ENCODE measurements around the gene KCNS3.

Gene KCNS3

DNA sequence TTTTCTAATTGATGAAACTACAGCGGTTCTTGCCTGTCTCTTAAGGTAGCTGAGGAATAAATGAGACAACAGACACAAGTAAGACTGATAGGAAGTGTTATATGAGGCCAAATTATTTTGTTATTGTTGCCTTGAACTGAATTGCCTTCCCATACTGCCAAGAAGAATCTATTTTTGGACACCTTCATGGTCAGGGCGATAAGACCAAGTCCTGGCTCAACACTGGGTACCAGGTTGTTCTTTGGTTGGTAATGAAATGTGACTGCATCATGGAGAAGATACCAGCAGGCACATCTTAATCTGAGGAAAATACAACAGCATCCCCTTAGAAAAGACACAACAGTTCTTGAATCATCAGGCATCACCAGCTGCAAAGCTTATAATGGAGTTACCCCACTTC, 38.5 kb upstream of the KCNS3 start:
- H2BK5ac ChIP-seq (ENCODE audit: low read depth, low read length, poor library complexity, severe bottlenecking): no peak overlapping the region
- no peaks in the 10 kb centered on the region for H3K79me1 ChIP-seq (replicated peaks; ENCODE audit: low read length, poor library complexity, severe bottlenecking)
- H3K27ac ChIP-seq (ENCODE audit: low read length, poor library complexity, severe bottlenecking): no peak overlapping the region
- H3K9me3 ChIP-seq (ENCODE audit: control insufficient read depth, low read length): no peaks in the 10 kb centered on the region
- no peak for DNase-seq
- H3K18ac ChIP-seq (ENCODE audit: low read depth in 1 of 2, low read length in 2 of 2): no peak overlapping the region
- H4K91ac ChIP-seq (ENCODE audit: low read length): no peak overlapping the region
- H3K14ac ChIP-seq (ENCODE audit: low read length in 2 of 2): no peak overlapping the region
- H3K23ac ChIP-seq (ENCODE audit: low read length in 2 of 2): no peak overlapping the region
- H3K4me3 ChIP-seq (ENCODE audit: insufficient read depth in 1 of 2, low read depth in 1 of 2, low read length in 2 of 2): no peak overlapping the region
- H3K4ac ChIP-seq (ENCODE audit: low read depth in 1 of 2, low read length in 2 of 2): no peak overlapping the region
- H3K4me2 ChIP-seq (ENCODE audit: low read length, poor library complexity, severe bottlenecking): no peak overlapping the region
- no peak overlapping the region for H2AK5ac ChIP-seq (ENCODE audit: low read length, severe bottlenecking)
- no peaks in the 10 kb centered on the region for H3K36me3 ChIP-seq (ENCODE audit: control insufficient read depth in 1 of 2, insufficient read depth in 2 of 2, low read depth in 1 of 2, low read length in 2 of 2)
- 94% methylated on average over 1 of the region's 2 CpGs for WGBS
- no peak overlapping the region for H2BK120ac ChIP-seq (ENCODE audit: low read depth, low read length)
- H4K8ac ChIP-seq (ENCODE audit: low read length): no peak overlapping the region
- no peak overlapping the region for H2AFZ ChIP-seq (ENCODE audit: low read depth, low read length)
- peaks cover 0 to 7% of the 10 kb centered on the region in 2 experiments for H3K27me3 ChIP-seq (ENCODE audit: control insufficient read depth in 1 of 2, insufficient read depth in 1 of 2, low read length in 2 of 2)
- H3K9ac ChIP-seq (ENCODE audit: low read length): no peak overlapping the region
- no peaks in the 10 kb centered on the region for H3K4me1 ChIP-seq (ENCODE audit: control insufficient read depth, insufficient read depth, low read depth, low read length)
- H2BK15ac ChIP-seq (ENCODE audit: low read depth, poor library complexity, severe bottlenecking): no peak overlapping the region
- H2BK12ac ChIP-seq (ENCODE audit: low read length in 2 of 2): no peak overlapping the region

DNA sequence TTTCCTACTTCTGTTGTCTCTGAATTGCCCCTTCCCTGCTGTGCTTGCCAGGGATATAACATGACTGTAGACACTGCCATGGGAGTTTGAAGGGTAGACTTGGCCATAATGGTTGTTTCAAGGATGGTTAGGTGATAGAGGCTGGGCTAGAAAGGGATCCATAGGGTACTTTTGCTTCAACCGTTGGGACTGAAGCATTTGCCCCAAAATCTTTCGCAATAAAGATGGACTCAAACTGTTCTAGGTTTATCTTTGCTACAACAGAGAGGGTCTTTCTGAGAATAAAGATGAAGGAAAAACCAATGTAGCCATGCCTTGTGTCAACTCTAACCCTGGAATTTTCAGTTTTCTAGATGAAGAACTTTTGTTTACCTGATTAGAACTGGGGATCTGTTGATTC, 35.0 kb upstream of the KCNS3 start:
- no peak overlapping the region for H3K4ac ChIP-seq (ENCODE audit: low read depth in 1 of 2, low read length in 2 of 2)
- no peak overlapping the region for H3K14ac ChIP-seq (ENCODE audit: low read length in 2 of 2)
- no peaks in the 10 kb centered on the region for H3K79me1 ChIP-seq (replicated peaks; ENCODE audit: low read length, poor library complexity, severe bottlenecking)
- H3K23ac ChIP-seq (ENCODE audit: low read length in 2 of 2): no peak overlapping the region
- no peak overlapping the region for H3K18ac ChIP-seq (ENCODE audit: low read depth in 1 of 2, low read length in 2 of 2)
- no peak overlapping the region for H3K27ac ChIP-seq (ENCODE audit: low read length, poor library complexity, severe bottlenecking)
- no peak overlapping the region for H2BK12ac ChIP-seq (ENCODE audit: low read length in 2 of 2)
- no peaks in the 10 kb centered on the region for H3K36me3 ChIP-seq (ENCODE audit: control insufficient read depth in 1 of 2, insufficient read depth in 2 of 2, low read depth in 1 of 2, low read length in 2 of 2)
- H4K91ac ChIP-seq (ENCODE audit: low read length): no peak overlapping the region
- H4K8ac ChIP-seq (ENCODE audit: low read length): no peak overlapping the region
- H3K4me2 ChIP-seq (ENCODE audit: low read length, poor library complexity, severe bottlenecking): no peak overlapping the region
- no peaks in the 10 kb centered on the region for H3K4me1 ChIP-seq (ENCODE audit: control insufficient read depth, insufficient read depth, low read depth, low read length)
- no peak overlapping the region for H3K9ac ChIP-seq (ENCODE audit: low read length)
- H2AFZ ChIP-seq (ENCODE audit: low read depth, low read length): no peak overlapping the region
- no peak overlapping the region for H3K4me3 ChIP-seq (ENCODE audit: insufficient read depth in 1 of 2, low read depth in 1 of 2, low read length in 2 of 2)
- H2BK15ac ChIP-seq (ENCODE audit: low read depth, poor library complexity, severe bottlenecking): no peak overlapping the region
- H2BK120ac ChIP-seq (ENCODE audit: low read depth, low read length): no peak overlapping the region
- H2AK5ac ChIP-seq (ENCODE audit: low read length, severe bottlenecking): no peak overlapping the region
- no peak for DNase-seq
- WGBS: 93% methylated on average over 2 of the region's 2 CpGs
- no peak overlapping the region for H2BK5ac ChIP-seq (ENCODE audit: low read depth, low read length, poor library complexity, severe bottlenecking)
- no peaks in the 10 kb centered on the region for H3K9me3 ChIP-seq (ENCODE audit: control insufficient read depth, low read length)
- peaks cover 0 to 20% of the 10 kb centered on the region in 2 experiments for H3K27me3 ChIP-seq (ENCODE audit: control insufficient read depth in 1 of 2, insufficient read depth in 1 of 2, low read length in 2 of 2)

DNA sequence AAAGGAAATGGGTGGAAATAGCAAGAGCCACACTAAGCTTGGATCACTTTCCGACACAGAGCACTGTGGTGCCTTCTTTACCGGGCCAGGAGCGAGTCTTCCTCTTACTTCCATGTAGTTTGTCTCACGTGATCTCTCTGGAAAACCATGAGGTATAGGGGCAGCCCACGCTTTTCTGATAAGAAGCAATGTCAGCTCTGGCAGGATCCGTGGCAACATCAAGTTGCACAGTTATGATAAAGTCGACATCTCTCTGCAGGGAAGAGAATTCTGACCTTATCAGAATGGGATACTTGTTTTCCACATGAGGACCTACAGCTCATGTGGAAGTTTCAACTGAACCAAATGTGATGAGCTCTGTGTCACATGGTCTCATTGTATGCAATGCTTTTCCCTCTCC, 32.7 kb upstream of the KCNS3 start:
- no peak overlapping the region for H4K91ac ChIP-seq (ENCODE audit: low read length)
- no peak overlapping the region for H2AFZ ChIP-seq (ENCODE audit: low read depth, low read length)
- H2AK5ac ChIP-seq (ENCODE audit: low read length, severe bottlenecking): no peak overlapping the region
- 91% methylated on average over 7 of the region's 7 CpGs for WGBS
- H3K18ac ChIP-seq (ENCODE audit: low read depth in 1 of 2, low read length in 2 of 2): no peak overlapping the region
- H3K4ac ChIP-seq (ENCODE audit: low read depth in 1 of 2, low read length in 2 of 2): no peak overlapping the region
- no peak overlapping the region for H2BK15ac ChIP-seq (ENCODE audit: low read depth, poor library complexity, severe bottlenecking)
- no peak overlapping the region for H3K9ac ChIP-seq (ENCODE audit: low read length)
- no peak overlapping the region for H3K4me3 ChIP-seq (ENCODE audit: insufficient read depth in 1 of 2, low read depth in 1 of 2, low read length in 2 of 2)
- no peaks in the 10 kb centered on the region for H3K36me3 ChIP-seq (ENCODE audit: control insufficient read depth in 1 of 2, insufficient read depth in 2 of 2, low read depth in 1 of 2, low read length in 2 of 2)
- H4K8ac ChIP-seq (ENCODE audit: low read length): no peak overlapping the region
- peaks cover 0 to 24% of the 10 kb centered on the region in 2 experiments for H3K27me3 ChIP-seq (ENCODE audit: control insufficient read depth in 1 of 2, insufficient read depth in 1 of 2, low read length in 2 of 2)
- no peak overlapping the region for H2BK120ac ChIP-seq (ENCODE audit: low read depth, low read length)
- H3K27ac ChIP-seq (ENCODE audit: low read length, poor library complexity, severe bottlenecking): no peak overlapping the region
- no peaks in the 10 kb centered on the region for H3K4me1 ChIP-seq (ENCODE audit: control insufficient read depth, insufficient read depth, low read depth, low read length)
- no peak overlapping the region for H3K14ac ChIP-seq (ENCODE audit: low read length in 2 of 2)
- no peak overlapping the region for H3K4me2 ChIP-seq (ENCODE audit: low read length, poor library complexity, severe bottlenecking)
- no peak for DNase-seq
- no peaks in the 10 kb centered on the region for H3K79me1 ChIP-seq (replicated peaks; ENCODE audit: low read length, poor library complexity, severe bottlenecking)
- H2BK12ac ChIP-seq (ENCODE audit: low read length in 2 of 2): no peak overlapping the region
- H2BK5ac ChIP-seq (ENCODE audit: low read depth, low read length, poor library complexity, severe bottlenecking): no peak overlapping the region
- H3K9me3 ChIP-seq (ENCODE audit: control insufficient read depth, low read length): no peaks in the 10 kb centered on the region
- H3K23ac ChIP-seq (ENCODE audit: low read length in 2 of 2): no peak overlapping the region

DNA sequence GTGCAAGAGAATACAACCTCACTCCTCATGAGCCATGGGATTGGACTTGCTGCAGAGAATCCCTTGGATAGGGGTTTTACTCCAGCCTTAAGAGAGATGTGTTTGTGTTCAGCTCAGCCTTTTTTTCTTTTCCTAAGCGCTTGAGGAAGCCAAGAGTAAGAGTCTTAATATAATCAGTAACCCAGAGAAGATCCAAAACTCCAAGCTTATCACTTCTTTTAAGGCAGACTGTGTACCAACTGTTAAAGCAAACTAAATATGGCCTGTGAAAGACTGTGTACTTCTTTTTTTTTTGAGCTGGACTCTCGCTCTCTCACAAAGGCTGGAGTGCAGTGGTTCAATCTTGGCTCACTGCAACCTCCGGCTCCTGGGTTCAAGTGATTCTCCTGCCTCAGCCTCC, 31.8 kb upstream of the KCNS3 start:
- no peaks in the 10 kb centered on the region for H3K4me1 ChIP-seq (ENCODE audit: control insufficient read depth, insufficient read depth, low read depth, low read length)
- H4K8ac ChIP-seq (ENCODE audit: low read length): no peak overlapping the region
- 93% methylated on average over 2 of the region's 3 CpGs for WGBS

More for the DNA sequence above, 31.8 kb upstream of the KCNS3 start:
- Histone ChIP-seq H3K27ac (ENCODE audit: low read length, poor library complexity, severe bottlenecking) (no peak overlapping the region), H2AFZ (ENCODE audit: low read depth, low read length) (no peak overlapping the region), H4K91ac (ENCODE audit: low read length) (no peak overlapping the region), H3K9ac (ENCODE audit: low read length) (no peak overlapping the region), H3K4me2 (ENCODE audit: low read length, poor library complexity, severe bottlenecking) (no peak overlapping the region), H2BK5ac (ENCODE audit: low read depth, low read length, poor library complexity, severe bottlenecking) (no peak overlapping the region), H3K9me3 (ENCODE audit: control insufficient read depth, low read length) (no peaks in the 10 kb centered on the region), H3K79me1 (replicated peaks; ENCODE audit: low read length, poor library complexity, severe bottlenecking) (no peaks in the 10 kb centered on the region), H2AK5ac (ENCODE audit: low read length, severe bottlenecking) (no peak overlapping the region), H3K4ac (ENCODE audit: low read depth in 1 of 2, low read length in 2 of 2) (no peak overlapping the region), H3K36me3 (ENCODE audit: control insufficient read depth in 1 of 2, insufficient read depth in 2 of 2, low read depth in 1 of 2, low read length in 2 of 2) (no peaks in the 10 kb centered on the region), H3K23ac (ENCODE audit: low read length in 2 of 2) (no peak overlapping the region), H3K14ac (ENCODE audit: low read length in 2 of 2) (no peak overlapping the region), H2BK12ac (ENCODE audit: low read length in 2 of 2) (no peak overlapping the region), H3K18ac (ENCODE audit: low read depth in 1 of 2, low read length in 2 of 2) (no peak overlapping the region), H2BK120ac (ENCODE audit: low read depth, low read length) (no peak overlapping the region), H3K27me3 (ENCODE audit: control insufficient read depth in 1 of 2, insufficient read depth in 1 of 2, low read length in 2 of 2) (peaks cover 0 to 22% of the 10 kb centered on the region in 2 experiments), H3K4me3 (ENCODE audit: insufficient read depth in 1 of 2, low read depth in 1 of 2, low read length in 2 of 2) (no peak overlapping the region), H2BK15ac (ENCODE audit: low read depth, poor library complexity, severe bottlenecking) (no peak overlapping the region)
- no peak for DNase-seq
